K562 (cell line): ENCODE results near the gene TLE3. TPM values are rescaled to one million over a fixed set of nuclear protein-coding genes. Genes with fewer than 3 reads are reported as not detected.

Source experiments
- ATF1 ChIP-seq, 2 experiments: fragments of 450-650 bp in 1 of 2; IDR thresholded peaks; 2 replicates each; pipeline ENCODE4 v1.6.1; 2016; ENCODE audit warnings: missing compliant biosample characterization in 1 of 2, missing genetic modification characterization in 1 of 2
- E2F6 ChIP-seq, 2 experiments: IDR thresholded peaks; 2 replicates each; pipeline ENCODE4 v1.6.1; 2011; ENCODE audit warnings: borderline replicate concordance in 1 of 2, control low read depth in 1 of 2, low read depth in 1 of 2, low read length in 1 of 2, mild to moderate bottlenecking in 1 of 2, mixed read lengths in 1 of 2, moderate library complexity in 1 of 2; ENCODE audit not compliant: insufficient read depth in 1 of 2, insufficient read length in 1 of 2, poor library complexity in 1 of 2, severe bottlenecking in 1 of 2; ENCODE audit errors: extremely low read depth in 1 of 2
- EP400 ChIP-seq: fragments of 450-650 bp; IDR thresholded peaks from 2 replicates; pipeline ENCODE4 v1.6.1; 2017; ENCODE audit warnings: antibody characterized with exemption, mild to moderate bottlenecking, moderate library complexity
- L3MBTL2 ChIP-seq: fragments of 450-650 bp; IDR thresholded peaks from 2 replicates; pipeline ENCODE4 v1.6.1; 2016; ENCODE audit warnings: mild to moderate bottlenecking, moderate library complexity
- MEF2D ChIP-seq: conservative IDR thresholded peaks from 2 replicates; pipeline ENCODE4 v1.6.1; 2016; ENCODE audit warnings: low read depth, missing genetic modification characterization, missing compliant biosample characterization
- MTA2 ChIP-seq: fragments of 450-650 bp; IDR thresholded peaks from 2 replicates; pipeline ENCODE4 v1.6.1; 2016; ENCODE audit warnings: low read depth
- NFRKB ChIP-seq: fragments of 450-650 bp; IDR thresholded peaks from 2 replicates; pipeline ENCODE4 v1.6.1; 2016; ENCODE audit warnings: low read depth
- NR1H2 ChIP-seq: sonication (generic); formaldehyde crosslinking; IDR thresholded peaks from 2 replicates; pipeline ENCODE4 v1.4.0; 2020; ENCODE audit warnings: mild to moderate bottlenecking, missing genetic modification reagents
- NR4A1 ChIP-seq, 2 experiments: fragments of 250-450 bp in 1 of 2; fragments of 450-650 bp in 1 of 2; sonication (Bioruptor Pico) in 1 of 2; IDR thresholded peaks; 2 replicates each; pipeline versions ENCODE4 v1.4.0 to v1.6.1; 2016 to 2020; ENCODE audit warnings: mild to moderate bottlenecking in 2 of 2, missing compliant biosample characterization in 1 of 2, missing genetic modification characterization in 1 of 2, moderate library complexity in 1 of 2
- RBM15 ChIP-seq: fragments of 200-400 bp; formaldehyde crosslinking; IDR thresholded peaks from 2 replicates; pipeline ENCODE4 v1.6.1; 2018; ENCODE audit warnings: mild to moderate bottlenecking, low read length, moderate library complexity; ENCODE audit not compliant: insufficient read depth
- RCOR1 ChIP-seq, 2 experiments: IDR thresholded peaks; 2 replicates each; pipeline ENCODE4 v1.6.1; 2012; ENCODE audit warnings: low read depth in 2 of 2, low read length in 2 of 2, borderline replicate concordance in 1 of 2, improper control_type of control experiment in 1 of 2
- SAFB ChIP-seq: fragments of 200-400 bp; formaldehyde crosslinking; IDR thresholded peaks from 2 replicates; pipeline ENCODE4 v1.6.1; 2017; ENCODE audit warnings: low read depth, low read length, borderline replicate concordance
- SMARCC2 ChIP-seq: fragments of 450-650 bp; IDR thresholded peaks from 2 replicates; pipeline ENCODE4 v1.6.1; 2017; ENCODE audit warnings: antibody characterized with exemption, moderate library complexity, mild to moderate bottlenecking, low read depth
- TAF1 ChIP-seq: IDR thresholded peaks from 2 replicates; pipeline ENCODE4 v1.6.1; 2011; ENCODE audit warnings: mild to moderate bottlenecking, low read length, moderate library complexity; ENCODE audit not compliant: insufficient read depth, control insufficient read depth, severe bottlenecking; ENCODE audit errors: extremely low read depth
- TRIM24 ChIP-seq, 2 experiments: fragments of 450-650 bp; IDR thresholded peaks; 2 replicates each; pipeline ENCODE4 v1.6.1; 2016
- ZNF347 ChIP-seq: fragments of 450-650 bp; formaldehyde crosslinking; IDR thresholded peaks from 2 replicates; pipeline ENCODE4 v1.4.0; 2020; ENCODE audit warnings: low read depth, mild to moderate bottlenecking, moderate library complexity
- ZNF354B ChIP-seq: fragments of 250-450 bp; sonication (Bioruptor Pico); IDR thresholded peaks from 2 replicates; pipeline ENCODE4 v1.4.0; 2020
- ZNF668 ChIP-seq: fragments of 250-450 bp; sonication (Bioruptor Pico); IDR thresholded peaks from 2 replicates; pipeline ENCODE4 v1.8.0; 2022; ENCODE audit warnings: mild to moderate bottlenecking, inconsistent platforms
- polyA plus RNA-seq, 8 experiments: library from polyadenylated mRNA; depleted of rRNA in 4 of 8; stranded (reverse) in 5 of 8; unstranded in 3 of 8; fragments of >200 nt; fragmentation: Nextera tagmentation in 2 of 8; fragmentation: Illumina TruSeq in 1 of 8; extraction: Ambion mirVana in 2 of 8; extraction: Trizol in 1 of 8; gene quantifications; 2 replicates each; pipeline versions ENCODE4 v1.2.1 to v1.2.3, GENCODE V29; 2011 to 2014; ENCODE audit warnings: inconsistent platforms in 1 of 8, missing spikeins in 1 of 8
- total RNA-seq, 7 experiments: library from RNA; depleted of rRNA in 6 of 7; stranded (reverse); fragments of >200 nt in 6 of 7; fragmentation: Illumina TruSeq in 2 of 7; extraction: Trizol in 2 of 7; gene quantifications; 2 replicates each; pipeline versions ENCODE4 v1.2.1 to v1.2.3, GENCODE V29; 2011 to 2021; ENCODE audit warnings: low replicate concordance in 1 of 7
- TF ChIP-seq, protein P1 (sequence below): fragments of 250-450 bp; sonication (Bioruptor Pico); IDR thresholded peaks from 2 replicates; pipeline ENCODE4 v1.4.0; 2020

Gene TLE3
- total and polyA plus RNA-seq, 9 of the 15 experiments (the other 6 are each of a cell fraction or from before 2014, with no cell fraction given) = 1.5 to 84.2 (median 14.1) TPM

DNA sequence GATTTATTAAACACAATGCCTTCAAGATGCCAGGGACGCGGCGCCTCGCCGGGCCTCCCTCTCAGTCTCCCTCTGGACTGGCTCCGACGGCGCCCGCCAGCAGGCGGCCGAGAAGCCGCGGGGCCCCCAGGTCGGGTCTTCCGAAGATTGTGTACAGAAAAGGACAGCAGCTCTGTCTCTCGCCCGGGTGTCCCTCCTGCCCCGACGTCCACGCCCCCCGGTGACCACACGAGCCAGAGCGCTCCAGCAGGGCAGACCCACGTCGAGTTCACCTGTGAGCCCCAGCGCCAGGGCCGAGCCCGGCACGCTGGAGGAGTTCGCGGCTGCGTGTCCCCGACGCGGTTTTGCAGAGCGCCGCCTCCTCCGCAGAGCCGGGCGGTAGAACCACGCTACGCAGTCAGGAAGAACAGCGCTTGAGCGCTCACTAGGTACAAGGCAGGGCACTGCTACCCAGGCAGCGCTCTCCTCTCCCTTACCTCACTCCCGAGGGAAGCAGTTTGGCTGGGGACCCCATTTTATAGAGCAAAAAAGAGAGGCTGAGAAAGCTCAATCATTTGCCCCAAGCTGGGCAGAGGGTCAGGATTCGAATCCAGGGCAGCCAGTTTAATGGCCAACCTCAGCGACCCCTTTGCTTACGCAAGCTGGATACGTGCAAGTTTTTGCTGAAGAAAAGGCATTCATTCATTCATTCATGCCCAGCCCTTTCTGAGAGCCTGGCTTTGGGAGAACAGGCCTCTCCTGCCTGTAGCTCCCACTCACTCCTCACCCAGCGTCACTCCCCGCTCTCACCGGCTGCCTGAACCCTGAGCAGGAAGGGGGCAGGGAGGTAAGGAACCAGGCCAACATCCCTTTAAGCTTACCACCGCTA lies 3.0 kb upstream of the TLE3 start (continued):
- TF ChIP-seq NFRKB = peak; percentile 39; the same call in 1 of the 2 replicates
- no peak for TF ChIP-seq MTA2
- no peak for TF ChIP-seq NR1H2 (CRISPR knock-in tag)
- 0 out of 4 replicates have a peak, but pooled peaks of 1 of the 2 experiments have one; percentile 15 for TF ChIP-seq RCOR1 (IDR thresholded peaks at IDR 0.05; ENCODE audit: borderline replicate concordance in 1 of 2, low read depth in 2 of 2, low read length in 2 of 2)
- TF ChIP-seq SMARCC2 = no peak
- TF ChIP-seq ZNF668 = no peak
- peak; percentile 64 to 92 for TF ChIP-seq E2F6 (IDR thresholded peaks at IDR 0.05; ENCODE audit: borderline replicate concordance in 1 of 2, extremely low read depth in 1 of 2, insufficient read depth in 1 of 2, insufficient read length in 1 of 2, low read depth in 1 of 2, low read length in 1 of 2, poor library complexity in 1 of 2, severe bottlenecking in 1 of 2)
- TF ChIP-seq ATF1 (CRISPR knock-in tag; IDR thresholded peaks at IDR 0.05) = no peak
- peak; percentile 51 for TF ChIP-seq ATF1 (tag; IDR thresholded peaks at IDR 0.05)
- no peak for TF ChIP-seq RBM15
- TF ChIP-seq, protein P1, sequence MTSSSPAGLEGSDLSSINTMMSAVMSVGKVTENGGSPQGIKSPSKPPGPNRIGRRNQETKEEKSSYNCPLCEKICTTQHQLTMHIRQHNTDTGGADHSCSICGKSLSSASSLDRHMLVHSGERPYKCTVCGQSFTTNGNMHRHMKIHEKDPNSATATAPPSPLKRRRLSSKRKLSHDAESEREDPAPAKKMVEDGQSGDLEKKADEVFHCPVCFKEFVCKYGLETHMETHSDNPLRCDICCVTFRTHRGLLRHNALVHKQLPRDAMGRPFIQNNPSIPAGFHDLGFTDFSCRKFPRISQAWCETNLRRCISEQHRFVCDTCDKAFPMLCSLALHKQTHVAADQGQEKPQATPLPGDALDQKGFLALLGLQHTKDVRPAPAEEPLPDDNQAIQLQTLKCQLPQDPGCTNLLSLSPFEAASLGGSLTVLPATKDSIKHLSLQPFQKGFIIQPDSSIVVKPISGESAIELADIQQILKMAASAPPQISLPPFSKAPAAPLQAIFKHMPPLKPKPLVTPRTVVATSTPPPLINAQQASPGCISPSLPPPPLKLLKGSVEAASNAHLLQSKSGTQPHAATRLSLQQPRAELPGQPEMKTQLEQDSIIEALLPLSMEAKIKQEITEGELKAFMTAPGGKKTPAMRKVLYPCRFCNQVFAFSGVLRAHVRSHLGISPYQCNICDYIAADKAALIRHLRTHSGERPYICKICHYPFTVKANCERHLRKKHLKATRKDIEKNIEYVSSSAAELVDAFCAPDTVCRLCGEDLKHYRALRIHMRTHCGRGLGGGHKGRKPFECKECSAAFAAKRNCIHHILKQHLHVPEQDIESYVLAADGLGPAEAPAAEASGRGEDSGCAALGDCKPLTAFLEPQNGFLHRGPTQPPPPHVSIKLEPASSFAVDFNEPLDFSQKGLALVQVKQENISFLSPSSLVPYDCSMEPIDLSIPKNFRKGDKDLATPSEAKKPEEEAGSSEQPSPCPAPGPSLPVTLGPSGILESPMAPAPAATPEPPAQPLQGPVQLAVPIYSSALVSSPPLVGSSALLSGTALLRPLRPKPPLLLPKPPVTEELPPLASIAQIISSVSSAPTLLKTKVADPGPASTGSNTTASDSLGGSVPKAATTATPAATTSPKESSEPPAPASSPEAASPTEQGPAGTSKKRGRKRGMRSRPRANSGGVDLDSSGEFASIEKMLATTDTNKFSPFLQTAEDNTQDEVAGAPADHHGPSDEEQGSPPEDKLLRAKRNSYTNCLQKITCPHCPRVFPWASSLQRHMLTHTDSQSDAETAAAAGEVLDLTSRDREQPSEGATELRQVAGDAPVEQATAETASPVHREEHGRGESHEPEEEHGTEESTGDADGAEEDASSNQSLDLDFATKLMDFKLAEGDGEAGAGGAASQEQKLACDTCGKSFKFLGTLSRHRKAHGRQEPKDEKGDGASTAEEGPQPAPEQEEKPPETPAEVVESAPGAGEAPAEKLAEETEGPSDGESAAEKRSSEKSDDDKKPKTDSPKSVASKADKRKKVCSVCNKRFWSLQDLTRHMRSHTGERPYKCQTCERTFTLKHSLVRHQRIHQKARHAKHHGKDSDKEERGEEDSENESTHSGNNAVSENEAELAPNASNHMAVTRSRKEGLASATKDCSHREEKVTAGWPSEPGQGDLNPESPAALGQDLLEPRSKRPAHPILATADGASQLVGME = 0 out of 2 replicates have a peak, but pooled peaks have one; percentile 28
- TF ChIP-seq TRIM24 (IDR thresholded peaks at IDR 0.05) = no peak
- TF ChIP-seq ZNF347 (CRISPR knock-in tag) = no peak
- TF ChIP-seq EP400 = peak; percentile 12; the same call in 1 of the 2 replicates
- TF ChIP-seq NR4A1 (CRISPR knock-in tag; IDR thresholded peaks at IDR 0.05) = no peak
- TF ChIP-seq NR4A1 (tag; IDR thresholded peaks at IDR 0.05) = peak; percentile 48; the same call in 1 of the 2 replicates
- no peak for TF ChIP-seq MEF2D (tag)
- TF ChIP-seq ZNF354B (CRISPR knock-in tag) = no peak
- TF ChIP-seq TAF1 = peak; percentile 22
- TF ChIP-seq SAFB = no peak
- TF ChIP-seq L3MBTL2 = peak; percentile 93
